Measurements from ENCODE around the gene CIC. TPM values are rescaled to one million over a fixed set of nuclear protein-coding genes. Genes with fewer than 3 reads are reported as not detected.
A peak's percentile ranks its signal among the peaks of the same experiment; 100 is the strongest.

CIC gene
- total RNA-seq, 1 experiment from 2014 or later: 60.7 TPM

GRCh38 chr19:42271045-42271419 lies 2.0 kb downstream of the CIC start:
- no peaks in the 10 kb centered on the region; the same call in 1 of the 2 replicates for H4K20me1 ChIP-seq (ENCODE audit: insufficient read depth)
- no peak overlapping the region for H2AFZ ChIP-seq
- no peaks in the 10 kb centered on the region for H3K36me3 ChIP-seq (ENCODE audit: low read depth)
- H3K9me3 ChIP-seq (ENCODE audit: insufficient read depth, low read depth): no peaks in the 10 kb centered on the region
- no peak for DNase-seq
- no peaks in the 10 kb centered on the region for H3K9me2 ChIP-seq (ENCODE audit: insufficient read depth)
- intact Hi-C loops (cut with micrococcal nuclease; ENCODE audit: unreplicated experiment): no loop called here
- BruUV-seq (replicated peaks): no TSS peak
- H3K79me2 ChIP-seq (ENCODE audit: low read depth): peaks cover 19% of the 10 kb centered on the region
- H3K4me1 ChIP-seq (replicated peaks; ENCODE audit: insufficient read depth): peaks cover 20% of the 10 kb centered on the region
- H3K27me3 ChIP-seq (ENCODE audit: insufficient read depth, low read depth): no peaks in the 10 kb centered on the region
- no peaks in the 10 kb centered on the region; the same call in 1 of the 2 replicates for H3F3A ChIP-seq (ENCODE audit: insufficient read depth, low read depth)
- no peak for TF ChIP-seq CTCF (conservative IDR thresholded peaks at IDR 0.05)
- TF ChIP-seq EZH2 (IDR thresholded peaks at IDR 0.05; ENCODE audit: low read depth): no peak
- ChIA-PET CTCF (no interaction called here), POLR2A (ENCODE audit: unreplicated experiment) (interaction anchor here (1.4 kb wide), 1 partner anchor 28 kb away, joined by 7 read pairs; the partner anchor contains the start of gene GSK3A)
- H3K4me3 ChIP-seq: no peak overlapping the region
- 0 out of 2 replicates have a peak overlapping the region, but pooled peaks have one; percentile 98 for H3K4me2 ChIP-seq
- H3K27ac ChIP-seq: no peak overlapping the region

- no peaks in the 10 kb centered on the region; the same call in 1 of the 2 replicates for H3K36me3 ChIP-seq (ENCODE audit: low read depth)
- H3F3A ChIP-seq (ENCODE audit: insufficient read depth, low read depth): no peaks in the 10 kb centered on the region; the same call in 1 of the 2 replicates
- no peak overlapping the region for H3K4me2 ChIP-seq
- peaks cover 19% of the 10 kb centered on the region for H3K79me2 ChIP-seq (ENCODE audit: low read depth)
- H3K27me3 ChIP-seq (ENCODE audit: insufficient read depth, low read depth): no peaks in the 10 kb centered on the region
- POLR2A ChIA-PET (ENCODE audit: unreplicated experiment): no interaction called here
- no peaks in the 10 kb centered on the region; the same call in 1 of the 2 replicates for H4K20me1 ChIP-seq (ENCODE audit: insufficient read depth)
- peaks cover 20% of the 10 kb centered on the region for H3K4me1 ChIP-seq (replicated peaks; ENCODE audit: insufficient read depth)
- intact Hi-C loops (cut with micrococcal nuclease; ENCODE audit: unreplicated experiment): no loop called here
- no peak for DNase-seq
- no peaks in the 10 kb centered on the region for H3K9me3 ChIP-seq (ENCODE audit: insufficient read depth, low read depth)
- H3K4me3 ChIP-seq: no peak overlapping the region
- H3K9me2 ChIP-seq (ENCODE audit: insufficient read depth): no peaks in the 10 kb centered on the region
- no peak overlapping the region for H3K27ac ChIP-seq
- CTCF ChIA-PET: no interaction called here
- TF ChIP-seq EZH2 (IDR thresholded peaks at IDR 0.05; ENCODE audit: low read depth): no peak
- TF ChIP-seq CTCF (conservative IDR thresholded peaks at IDR 0.05): no peak
- BruUV-seq (replicated peaks): no TSS peak
- H2AFZ ChIP-seq: no peak overlapping the region
These were observed 2.9 kb downstream of the CIC start for GRCh38 chr19:42271861-42272534.

GRCh38 chr19:42272535-42272897 lies 3.5 kb downstream of the CIC start:
- Histone ChIP-seq H3K79me2 (ENCODE audit: low read depth) (peaks cover 19% of the 10 kb centered on the region), H3K4me2 (no peak overlapping the region), H3K9me2 (ENCODE audit: insufficient read depth) (no peaks in the 10 kb centered on the region), H2AFZ (no peak overlapping the region), H3K27ac (no peak overlapping the region), H4K20me1 (ENCODE audit: insufficient read depth) (no peaks in the 10 kb centered on the region; the same call in 1 of the 2 replicates), H3K36me3 (ENCODE audit: low read depth) (no peaks in the 10 kb centered on the region; the same call in 1 of the 2 replicates), H3K4me1 (replicated peaks; ENCODE audit: insufficient read depth) (peaks cover 17% of the 10 kb centered on the region), H3K4me3 (no peak overlapping the region), H3K9me3 (ENCODE audit: insufficient read depth, low read depth) (no peaks in the 10 kb centered on the region), H3F3A (ENCODE audit: insufficient read depth, low read depth) (peaks cover 3% of the 10 kb centered on the region; the same call in 1 of the 2 replicates), H3K27me3 (ENCODE audit: insufficient read depth, low read depth) (no peaks in the 10 kb centered on the region)
- DNase-seq: no peak
- BruUV-seq (replicated peaks): no TSS peak
- intact Hi-C loops (cut with micrococcal nuclease; ENCODE audit: unreplicated experiment): no loop called here
- CTCF ChIA-PET: no interaction called here
- POLR2A ChIA-PET (ENCODE audit: unreplicated experiment): no interaction called here
- TF ChIP-seq EZH2 (IDR thresholded peaks at IDR 0.05; ENCODE audit: low read depth) (no peak), CTCF (conservative IDR thresholded peaks at IDR 0.05) (no peak)
